Fibroblast of the aortic adventitia (primary cell): ENCODE data around the gene KRTAP2-3. TPM values are rescaled to one million over a fixed set of nuclear protein-coding genes. Genes with fewer than 3 reads are reported as not detected.
"Not testable (repeated sequence)": the region's sequence is repeated elsewhere in the genome, so short reads cannot be mapped to it uniquely, and the experiment has no call there.

Experiments used
- DNase-seq: peaks from one replicate; pipeline ENCODE4 v3.0.0-alpha.2; 2010; ENCODE audit warnings: low read depth
- H3K4me3 ChIP-seq: 2 replicates; pipeline ENCODE4 v1.5.1; 2011; ENCODE audit warnings: low read depth, mild to moderate bottlenecking, control low read depth, low read length, moderate library complexity
- total RNA-seq: library from RNA; depleted of rRNA; stranded (reverse); fragments of >200 nt; gene quantifications from 2 replicates; pipeline ENCODE4 v1.2.3, GENCODE V29; 2012; ENCODE audit warnings: low replicate concordance
- TF ChIP-seq, protein P1 (sequence below): IDR thresholded peaks from 2 replicates; pipeline ENCODE4 v1.5.1; 2011; ENCODE audit warnings: mild to moderate bottlenecking, low read length, control low read depth, inconsistent platforms; ENCODE audit not compliant: insufficient read depth

The KRTAP2-3 gene
- total RNA-seq, 1 donor = not detected

GRCh38 chr17:41098481-41098880 lies 38.6 kb upstream of the KRTAP2-3 start:
- no peak for DNase-seq
- no peak overlapping the region for H3K4me3 ChIP-seq
- TF ChIP-seq, protein P1, sequence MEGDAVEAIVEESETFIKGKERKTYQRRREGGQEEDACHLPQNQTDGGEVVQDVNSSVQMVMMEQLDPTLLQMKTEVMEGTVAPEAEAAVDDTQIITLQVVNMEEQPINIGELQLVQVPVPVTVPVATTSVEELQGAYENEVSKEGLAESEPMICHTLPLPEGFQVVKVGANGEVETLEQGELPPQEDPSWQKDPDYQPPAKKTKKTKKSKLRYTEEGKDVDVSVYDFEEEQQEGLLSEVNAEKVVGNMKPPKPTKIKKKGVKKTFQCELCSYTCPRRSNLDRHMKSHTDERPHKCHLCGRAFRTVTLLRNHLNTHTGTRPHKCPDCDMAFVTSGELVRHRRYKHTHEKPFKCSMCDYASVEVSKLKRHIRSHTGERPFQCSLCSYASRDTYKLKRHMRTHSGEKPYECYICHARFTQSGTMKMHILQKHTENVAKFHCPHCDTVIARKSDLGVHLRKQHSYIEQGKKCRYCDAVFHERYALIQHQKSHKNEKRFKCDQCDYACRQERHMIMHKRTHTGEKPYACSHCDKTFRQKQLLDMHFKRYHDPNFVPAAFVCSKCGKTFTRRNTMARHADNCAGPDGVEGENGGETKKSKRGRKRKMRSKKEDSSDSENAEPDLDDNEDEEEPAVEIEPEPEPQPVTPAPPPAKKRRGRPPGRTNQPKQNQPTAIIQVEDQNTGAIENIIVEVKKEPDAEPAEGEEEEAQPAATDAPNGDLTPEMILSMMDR = no peak

DNA sequence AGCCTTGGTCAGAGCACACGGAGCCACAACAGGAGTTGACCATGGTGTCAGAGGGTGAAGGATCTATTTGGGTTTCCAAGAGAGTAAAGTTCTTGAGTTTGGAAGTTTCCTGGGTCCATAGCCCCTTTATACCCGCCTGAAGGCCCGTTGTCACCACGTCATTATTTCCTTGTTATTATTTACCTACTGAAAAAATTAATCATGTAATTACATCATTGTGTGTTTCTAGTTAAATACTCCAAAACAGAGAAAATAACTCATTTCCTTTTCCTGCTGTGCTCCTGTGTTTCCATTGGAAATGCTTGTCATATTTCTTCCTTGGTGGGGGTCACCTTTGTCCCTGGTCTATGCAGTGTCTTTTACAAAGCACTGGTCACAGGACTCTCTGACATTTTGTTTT lies 38.1 kb upstream of the KRTAP2-3 start, which contains the start of gene KRTAP4-8:
Gene KRTAP4-8, minus strand, starts transcription at position 101 of the 400 bp plus-strand sequence. Its CDS starts 58 bp downstream, at position 43.
- DNase-seq = no peak
- no peak within 1 kb of the TSS for H3K4me3 ChIP-seq
- TF ChIP-seq, protein P1 = no peak

GRCh38 chr17:41096055-41096454 lies 36.1 kb upstream of the KRTAP2-3 start:
- H3K4me3 ChIP-seq = no peak overlapping the region
- TF ChIP-seq, protein P1 = no peak
- no peak for DNase-seq

- not testable (repeated sequence) for DNase-seq, H3K4me3 ChIP-seq
These were observed 28.9 kb upstream of the KRTAP2-3 start for GRCh38 chr17:41088760-41089352.

DNA sequence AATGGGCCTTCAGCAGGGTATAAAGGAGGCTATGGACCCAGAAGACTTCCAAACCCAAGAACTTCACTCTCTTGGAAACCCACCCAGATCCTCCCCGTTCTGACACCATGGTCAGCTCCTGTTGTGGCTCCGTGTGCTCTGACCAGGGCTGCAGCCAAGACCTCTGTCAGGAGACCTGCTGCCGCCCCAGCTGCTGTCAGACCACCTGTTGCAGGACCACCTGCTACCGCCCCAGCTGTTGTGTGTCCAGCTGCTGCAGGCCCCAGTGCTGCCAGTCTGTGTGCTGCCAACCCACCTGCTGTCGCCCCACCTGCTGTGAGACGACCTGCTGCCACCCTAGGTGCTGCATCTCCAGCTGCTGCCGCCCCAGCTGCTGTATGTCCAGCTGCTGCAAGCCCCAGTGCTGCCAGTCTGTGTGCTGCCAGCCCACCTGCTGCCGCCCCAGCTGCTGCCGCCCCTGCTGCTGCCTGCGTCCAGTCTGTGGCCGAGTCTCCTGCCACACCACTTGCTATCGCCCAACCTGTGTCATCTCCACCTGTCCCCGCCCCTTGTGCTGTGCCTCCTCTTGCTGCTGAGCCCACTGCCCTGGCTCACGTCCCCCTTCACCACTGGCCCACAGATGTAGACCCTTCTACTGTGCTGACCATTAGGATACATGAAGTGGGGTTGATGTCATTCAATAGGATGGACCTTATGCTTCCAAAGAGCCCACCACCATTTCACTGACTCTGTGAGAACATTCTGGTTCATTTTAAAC lies 24.4 kb upstream of the KRTAP2-3 start, which contains the start of gene KRTAP4-7:
Gene KRTAP4-7, plus strand, starts transcription at position 51 of the 757 bp plus-strand sequence. Its CDS starts 57 bp downstream, at position 108.
- H3K4me3 ChIP-seq, DNase-seq: not testable (repeated sequence)

DNA sequence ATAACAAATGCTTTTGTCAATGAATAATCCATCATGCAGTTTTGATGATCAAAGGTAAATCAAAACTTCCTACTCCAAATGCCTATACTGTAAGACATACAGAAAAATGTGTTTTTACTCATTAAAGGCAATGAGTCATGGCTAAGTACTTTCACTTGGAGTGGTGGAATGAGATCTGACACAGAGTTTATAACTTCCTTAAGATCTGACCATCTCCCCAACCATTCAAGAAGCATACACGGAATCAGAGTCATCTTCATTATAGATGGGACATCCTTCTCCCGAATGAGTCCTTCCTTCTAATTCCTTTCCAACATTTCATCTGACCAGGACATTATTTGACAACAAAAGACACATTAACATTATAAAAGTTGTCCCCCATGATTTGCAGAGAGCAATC lies 23.5 kb upstream of the KRTAP2-3 start:
- not testable (repeated sequence) for DNase-seq, H3K4me3 ChIP-seq

GRCh38 chr17:41082626-41083025 lies 22.7 kb upstream of the KRTAP2-3 start:
- H3K4me3 ChIP-seq = no peak overlapping the region
- no peak for DNase-seq
- TF ChIP-seq, protein P1 = no peak

DNA sequence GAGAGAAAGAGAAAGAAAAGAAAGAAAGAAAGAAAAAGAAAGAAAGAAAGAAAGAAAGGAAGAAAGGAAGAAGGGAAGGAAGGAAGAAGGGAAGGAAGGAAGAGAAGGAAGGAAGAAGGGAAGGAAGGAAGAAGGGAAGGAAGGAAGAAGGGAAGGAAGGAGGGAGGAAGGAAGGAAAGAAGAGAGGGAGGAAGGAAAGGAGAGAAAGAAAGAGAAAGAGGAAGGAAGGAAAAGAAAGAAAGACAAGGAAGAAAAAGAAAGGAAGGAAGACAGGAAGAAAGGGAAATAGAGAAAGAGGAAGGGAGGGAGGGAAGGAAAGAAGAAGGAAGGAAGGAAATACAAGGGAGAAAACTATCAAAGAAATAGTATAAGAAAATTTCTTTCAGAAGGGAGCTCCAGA lies 16.9 kb upstream of the KRTAP2-3 start:
- H3K4me3 ChIP-seq = no peak overlapping the region
- TF ChIP-seq, protein P1 = no peak
- DNase-seq = no peak
